ENCODE measurements around the gene IL16.

DNA sequence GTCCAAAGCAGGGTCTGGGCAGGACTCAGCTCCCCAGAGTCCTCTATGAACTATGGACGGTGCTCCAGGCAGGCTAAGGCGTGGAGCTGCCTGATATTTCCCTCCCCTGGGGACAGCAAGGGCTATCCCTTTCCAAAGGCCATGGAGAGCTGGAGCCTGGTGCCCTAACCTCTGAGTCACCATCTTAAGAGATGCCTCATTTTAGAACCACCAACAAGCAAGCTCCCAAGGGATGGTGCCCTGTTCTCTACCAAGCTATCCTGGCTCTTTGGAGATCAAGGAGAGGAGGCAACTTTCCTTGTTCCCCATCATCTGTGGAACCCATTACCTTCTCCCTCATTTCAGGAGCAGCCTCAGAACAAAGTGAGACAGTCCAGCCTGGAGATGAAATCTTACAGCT is 111.6 kb downstream of the IL16 start:
- TF ChIP-seq POLR2AphosphoS5 (IDR thresholded peaks at IDR 0.05) (no peak), POLR2A (IDR thresholded peaks at IDR 0.05) (no peak), EP300 (IDR thresholded peaks at IDR 0.05) (no peak)
- TF ChIP-seq, protein P1, sequence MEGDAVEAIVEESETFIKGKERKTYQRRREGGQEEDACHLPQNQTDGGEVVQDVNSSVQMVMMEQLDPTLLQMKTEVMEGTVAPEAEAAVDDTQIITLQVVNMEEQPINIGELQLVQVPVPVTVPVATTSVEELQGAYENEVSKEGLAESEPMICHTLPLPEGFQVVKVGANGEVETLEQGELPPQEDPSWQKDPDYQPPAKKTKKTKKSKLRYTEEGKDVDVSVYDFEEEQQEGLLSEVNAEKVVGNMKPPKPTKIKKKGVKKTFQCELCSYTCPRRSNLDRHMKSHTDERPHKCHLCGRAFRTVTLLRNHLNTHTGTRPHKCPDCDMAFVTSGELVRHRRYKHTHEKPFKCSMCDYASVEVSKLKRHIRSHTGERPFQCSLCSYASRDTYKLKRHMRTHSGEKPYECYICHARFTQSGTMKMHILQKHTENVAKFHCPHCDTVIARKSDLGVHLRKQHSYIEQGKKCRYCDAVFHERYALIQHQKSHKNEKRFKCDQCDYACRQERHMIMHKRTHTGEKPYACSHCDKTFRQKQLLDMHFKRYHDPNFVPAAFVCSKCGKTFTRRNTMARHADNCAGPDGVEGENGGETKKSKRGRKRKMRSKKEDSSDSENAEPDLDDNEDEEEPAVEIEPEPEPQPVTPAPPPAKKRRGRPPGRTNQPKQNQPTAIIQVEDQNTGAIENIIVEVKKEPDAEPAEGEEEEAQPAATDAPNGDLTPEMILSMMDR (IDR thresholded peaks at IDR 0.05) = no peak
